LoVo (cell line): ENCODE data around the gene RANBP10.

Experiments
- DNase-seq: peaks from one replicate; pipeline ENCODE4 v3.0.0-alpha.2; 2016; ENCODE audit warnings: low spot score

Gene RANBP10

GRCh38 chr16:67825906-67826305 is 19.5 kb upstream of the RANBP10 start:
- no peak for DNase-seq

GRCh38 chr16:67825119-67825518 is 18.8 kb upstream of the RANBP10 start:
- no peak for DNase-seq

- DNase-seq = no peak
These were observed 16.2 kb upstream of the RANBP10 start for GRCh38 chr16:67822511-67822910.

GRCh38 chr16:67820608-67821259 is 14.4 kb upstream of the RANBP10 start:
- no peak for DNase-seq

- no peak for DNase-seq
These were observed 8.2 kb upstream of the RANBP10 start for GRCh38 chr16:67814567-67814966.

GRCh38 chr16:67811899-67812298 is 5.5 kb upstream of the RANBP10 start:
- no peak for DNase-seq

GRCh38 chr16:67807148-67807682 is 855 bp upstream of the RANBP10 start:
- DNase-seq = no peak

GRCh38 chr16:67805718-67806427 is 487 bp downstream of the RANBP10 start:
- DNase-seq = peak; percentile 3

GRCh38 chr16:67804853-67805542 is 1.4 kb downstream of the RANBP10 start:
- DNase-seq = no peak

- DNase-seq = no peak
These were observed 2.5 kb downstream of the RANBP10 start for GRCh38 chr16:67803894-67804293.

- no peak for DNase-seq
These were observed 4.5 kb downstream of the RANBP10 start for GRCh38 chr16:67801883-67802282.

- DNase-seq = no peak
These were observed 5.1 kb downstream of the RANBP10 start for GRCh38 chr16:67801241-67801640.

GRCh38 chr16:67800338-67800926 is 5.9 kb downstream of the RANBP10 start:
- DNase-seq = no peak

- DNase-seq = no peak
These were observed 10.2 kb downstream of the RANBP10 start for GRCh38 chr16:67796099-67796718.

- DNase-seq = no peak
These were observed 16.3 kb downstream of the RANBP10 start for GRCh38 chr16:67790071-67790470.

- no peak for DNase-seq
These were observed 19.9 kb downstream of the RANBP10 start for GRCh38 chr16:67786491-67786890.

- no peak for DNase-seq
These were observed 23.0 kb downstream of the RANBP10 start for GRCh38 chr16:67783353-67783725.

- no peak for DNase-seq
These were observed 23.6 kb downstream of the RANBP10 start for GRCh38 chr16:67782567-67783352.

- no peak for DNase-seq
These were observed 24.8 kb downstream of the RANBP10 start for GRCh38 chr16:67781565-67781921.

- no peak for DNase-seq
These were observed 25.4 kb downstream of the RANBP10 start for GRCh38 chr16:67780847-67781564.
